ENCODE results near the gene ZNHIT3.

DNA sequence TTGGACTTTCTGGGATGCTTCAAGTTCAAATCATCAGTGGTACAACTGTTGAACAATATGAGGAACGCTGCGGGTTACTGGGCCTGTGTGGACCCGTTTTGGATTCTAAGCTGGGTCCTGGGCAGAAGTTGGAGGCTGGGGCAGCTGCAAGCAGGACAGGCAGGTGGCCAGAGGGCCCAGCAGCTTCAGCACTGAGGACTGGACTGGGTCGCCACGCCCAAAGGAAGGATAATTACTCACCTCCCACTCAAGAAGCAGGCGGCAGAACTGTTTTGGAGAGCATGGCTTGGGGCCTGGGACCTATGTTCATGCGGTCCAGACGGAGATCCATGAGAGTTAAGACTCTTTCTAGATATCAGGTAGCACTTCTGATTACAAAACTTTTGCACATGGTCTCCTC, 1.5 kb upstream of the ZNHIT3 start:
- TF ChIP-seq, protein P1, sequence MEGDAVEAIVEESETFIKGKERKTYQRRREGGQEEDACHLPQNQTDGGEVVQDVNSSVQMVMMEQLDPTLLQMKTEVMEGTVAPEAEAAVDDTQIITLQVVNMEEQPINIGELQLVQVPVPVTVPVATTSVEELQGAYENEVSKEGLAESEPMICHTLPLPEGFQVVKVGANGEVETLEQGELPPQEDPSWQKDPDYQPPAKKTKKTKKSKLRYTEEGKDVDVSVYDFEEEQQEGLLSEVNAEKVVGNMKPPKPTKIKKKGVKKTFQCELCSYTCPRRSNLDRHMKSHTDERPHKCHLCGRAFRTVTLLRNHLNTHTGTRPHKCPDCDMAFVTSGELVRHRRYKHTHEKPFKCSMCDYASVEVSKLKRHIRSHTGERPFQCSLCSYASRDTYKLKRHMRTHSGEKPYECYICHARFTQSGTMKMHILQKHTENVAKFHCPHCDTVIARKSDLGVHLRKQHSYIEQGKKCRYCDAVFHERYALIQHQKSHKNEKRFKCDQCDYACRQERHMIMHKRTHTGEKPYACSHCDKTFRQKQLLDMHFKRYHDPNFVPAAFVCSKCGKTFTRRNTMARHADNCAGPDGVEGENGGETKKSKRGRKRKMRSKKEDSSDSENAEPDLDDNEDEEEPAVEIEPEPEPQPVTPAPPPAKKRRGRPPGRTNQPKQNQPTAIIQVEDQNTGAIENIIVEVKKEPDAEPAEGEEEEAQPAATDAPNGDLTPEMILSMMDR (IDR thresholded peaks at IDR 0.05) = no peak
- TF ChIP-seq POLR2AphosphoS5 (IDR thresholded peaks at IDR 0.05) (no peak), EP300 (IDR thresholded peaks at IDR 0.05) (no peak), POLR2A (IDR thresholded peaks at IDR 0.05) (no peak)

Measured in suprapubic skin (tissue), 4 donors.